GM19240 (cell line): ENCODE results near the gene BBS9.
A peak's percentile ranks its signal among the peaks of the same experiment; 100 is the strongest.

ENCODE experiments used
- DNase-seq: peaks from one replicate; pipeline ENCODE4 v3.0.0; 2011; ENCODE audit warnings: low spot score; ENCODE audit not compliant: insufficient read length

Gene BBS9

DNA sequence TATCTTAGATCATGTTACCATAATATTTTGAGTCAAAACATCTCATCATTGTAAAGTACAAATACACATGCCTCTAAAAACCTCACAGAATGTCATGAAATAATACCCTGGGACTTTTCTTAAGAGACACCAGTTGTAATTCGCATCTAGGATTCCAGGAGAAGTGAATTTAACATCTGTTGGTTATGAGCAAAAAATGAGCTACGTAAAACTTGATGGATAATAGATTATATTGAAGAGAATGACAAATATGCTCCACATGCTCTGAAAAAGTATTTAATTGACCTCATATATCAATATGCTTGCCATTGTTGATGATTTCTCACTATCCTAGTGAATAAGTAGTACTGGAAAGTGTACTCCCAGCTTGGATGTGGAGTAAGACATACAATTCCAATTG lies 227.0 kb downstream of the BBS9 start:
- no peak for DNase-seq

GRCh38 chr7:33357846-33358245 lies 228.5 kb downstream of the BBS9 start:
- no peak for DNase-seq

DNA sequence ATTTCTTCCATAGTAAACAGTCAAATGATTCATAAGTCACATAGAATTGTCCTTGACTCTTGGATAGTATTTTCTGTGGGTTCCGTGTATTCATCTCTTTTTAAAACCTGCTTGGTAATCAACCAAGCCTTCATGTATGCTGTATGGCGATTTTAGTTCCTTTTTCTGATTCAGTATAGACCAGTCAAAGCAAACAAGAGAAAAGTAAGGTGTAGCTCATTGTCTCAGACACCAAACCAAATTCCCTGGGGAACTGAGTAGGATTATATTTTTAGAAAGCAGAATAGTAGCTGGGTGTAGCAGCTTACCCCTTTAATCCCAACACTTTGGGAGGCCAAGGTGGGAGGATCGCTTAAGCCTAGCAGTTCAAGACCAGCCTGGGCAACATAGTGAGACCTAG lies 240.5 kb downstream of the BBS9 start:
- no peak for DNase-seq

DNA sequence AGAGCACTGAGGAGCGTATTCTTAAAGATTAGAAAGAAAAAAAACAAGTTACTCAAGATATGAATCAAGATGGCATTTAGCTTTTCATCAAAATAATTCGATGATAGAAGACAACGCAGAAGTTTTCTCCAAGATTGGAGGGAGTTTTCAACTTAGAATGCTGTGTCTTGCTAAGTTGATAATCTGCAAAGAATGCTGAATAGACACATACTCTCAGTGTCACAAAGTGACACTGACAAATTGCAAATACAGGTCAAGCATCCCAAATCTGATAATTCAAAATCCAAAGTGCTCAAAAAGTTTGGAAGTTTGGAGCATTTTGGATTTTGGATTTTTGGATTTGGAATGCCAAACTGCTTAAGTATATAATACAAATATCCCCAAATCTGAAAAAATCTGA lies 243.8 kb downstream of the BBS9 start:
- no peak for DNase-seq

DNA sequence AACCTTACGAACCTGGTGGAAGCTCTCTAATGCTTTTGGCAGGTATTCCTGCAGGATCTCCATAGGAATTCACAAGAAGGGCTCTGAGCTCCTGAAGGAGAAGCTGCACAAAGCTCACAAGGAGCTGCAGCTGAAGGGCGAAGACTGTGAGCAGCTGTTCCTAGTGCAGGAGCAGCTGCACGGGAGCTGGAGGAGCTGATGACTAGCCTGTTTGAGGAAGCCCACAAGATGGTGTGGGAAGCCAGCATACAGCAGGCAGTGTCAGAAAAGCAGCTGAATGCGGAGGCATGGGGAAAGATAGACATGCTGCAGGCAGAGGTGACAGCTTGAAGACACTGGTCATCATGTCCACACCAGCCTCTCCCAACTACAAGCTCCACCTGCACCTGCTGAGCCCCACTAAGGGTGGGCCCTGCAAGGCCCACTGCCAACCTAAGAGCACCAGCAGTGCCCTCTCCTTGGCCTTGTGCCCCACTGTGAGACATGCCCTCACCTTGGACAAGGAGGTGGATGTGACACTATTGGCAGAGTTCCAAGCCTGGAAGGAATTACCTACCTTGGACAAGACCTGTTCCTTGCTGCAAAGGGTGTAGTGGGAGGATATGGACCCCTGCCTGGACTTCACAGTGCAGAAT lies 250.6 kb downstream of the BBS9 start:
- no peak for DNase-seq

DNA sequence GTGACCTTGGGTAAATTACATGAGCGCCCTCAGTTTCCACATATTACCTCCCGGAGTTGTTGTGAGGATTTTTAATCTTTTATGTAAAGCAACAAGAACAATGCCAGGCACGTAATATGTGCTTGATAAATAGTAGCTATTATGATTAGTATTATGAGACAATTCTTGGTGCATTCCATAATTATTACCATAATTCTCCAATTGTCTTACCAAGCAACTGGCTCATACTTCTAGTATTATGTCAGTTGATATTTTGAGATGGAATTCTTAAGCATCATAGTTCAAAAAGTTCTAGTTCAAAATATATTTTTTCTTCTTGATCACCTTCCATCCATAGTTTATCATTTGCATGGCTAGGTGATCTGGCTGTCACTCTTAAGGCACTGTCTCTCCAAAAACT lies 259.0 kb downstream of the BBS9 start:
- no peak for DNase-seq

DNA sequence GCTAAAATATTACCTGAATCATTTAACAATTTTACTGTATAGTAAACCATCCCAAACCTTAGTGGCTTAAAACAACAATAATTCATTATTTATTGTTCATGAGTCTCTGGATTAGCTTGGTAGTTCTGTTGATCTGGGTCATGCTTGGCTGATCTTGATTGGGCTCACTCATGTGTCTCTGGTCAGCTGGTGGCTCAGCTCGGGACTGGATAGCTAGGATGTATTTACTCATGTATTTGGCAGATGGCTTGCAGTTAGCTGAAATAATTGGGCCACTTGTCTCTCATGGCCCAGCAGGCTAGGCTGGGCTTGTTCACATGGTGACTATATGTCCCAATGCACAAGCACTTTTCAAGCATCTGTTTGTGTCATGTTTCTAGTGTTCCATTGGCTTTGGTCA lies 262.8 kb downstream of the BBS9 start:
- no peak for DNase-seq

- DNase-seq: no peak
These were observed 264.4 kb downstream of the BBS9 start for GRCh38 chr7:33393770-33394169.

- no peak for DNase-seq
These were observed 266.0 kb downstream of the BBS9 start for GRCh38 chr7:33395340-33395739.

- no peak for DNase-seq
These were observed 270.3 kb downstream of the BBS9 start for GRCh38 chr7:33399528-33400213.

DNA sequence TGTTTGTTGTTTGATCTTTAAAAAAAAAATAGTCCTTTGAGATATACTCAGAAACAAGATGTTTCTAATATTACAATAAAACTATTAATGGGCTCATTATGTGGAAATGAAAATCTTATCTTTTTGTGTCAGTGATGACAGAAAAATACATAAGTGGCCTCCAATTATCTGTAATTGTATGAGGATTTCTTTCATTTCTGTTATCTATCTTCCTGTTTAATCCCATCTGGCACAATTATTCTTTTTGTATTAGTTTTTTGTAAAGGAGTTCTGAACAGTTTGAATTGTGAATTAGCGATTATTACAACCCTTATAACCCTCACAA lies 270.8 kb downstream of the BBS9 start:
- no peak for DNase-seq

GRCh38 chr7:33410266-33410665 lies 280.9 kb downstream of the BBS9 start:
- DNase-seq: no peak

GRCh38 chr7:33411020-33411419 lies 281.7 kb downstream of the BBS9 start:
- DNase-seq: no peak

- DNase-seq: no peak
These were observed 283.0 kb downstream of the BBS9 start for GRCh38 chr7:33412331-33412730.

- no peak for DNase-seq
These were observed 288.9 kb downstream of the BBS9 start for GRCh38 chr7:33418251-33418701.

- no peak for DNase-seq
These were observed 291.1 kb downstream of the BBS9 start for GRCh38 chr7:33420311-33420940.

GRCh38 chr7:33421429-33421828 lies 292.1 kb downstream of the BBS9 start:
- no peak for DNase-seq

- DNase-seq: no peak
These were observed 292.8 kb downstream of the BBS9 start for GRCh38 chr7:33422141-33422540.

DNA sequence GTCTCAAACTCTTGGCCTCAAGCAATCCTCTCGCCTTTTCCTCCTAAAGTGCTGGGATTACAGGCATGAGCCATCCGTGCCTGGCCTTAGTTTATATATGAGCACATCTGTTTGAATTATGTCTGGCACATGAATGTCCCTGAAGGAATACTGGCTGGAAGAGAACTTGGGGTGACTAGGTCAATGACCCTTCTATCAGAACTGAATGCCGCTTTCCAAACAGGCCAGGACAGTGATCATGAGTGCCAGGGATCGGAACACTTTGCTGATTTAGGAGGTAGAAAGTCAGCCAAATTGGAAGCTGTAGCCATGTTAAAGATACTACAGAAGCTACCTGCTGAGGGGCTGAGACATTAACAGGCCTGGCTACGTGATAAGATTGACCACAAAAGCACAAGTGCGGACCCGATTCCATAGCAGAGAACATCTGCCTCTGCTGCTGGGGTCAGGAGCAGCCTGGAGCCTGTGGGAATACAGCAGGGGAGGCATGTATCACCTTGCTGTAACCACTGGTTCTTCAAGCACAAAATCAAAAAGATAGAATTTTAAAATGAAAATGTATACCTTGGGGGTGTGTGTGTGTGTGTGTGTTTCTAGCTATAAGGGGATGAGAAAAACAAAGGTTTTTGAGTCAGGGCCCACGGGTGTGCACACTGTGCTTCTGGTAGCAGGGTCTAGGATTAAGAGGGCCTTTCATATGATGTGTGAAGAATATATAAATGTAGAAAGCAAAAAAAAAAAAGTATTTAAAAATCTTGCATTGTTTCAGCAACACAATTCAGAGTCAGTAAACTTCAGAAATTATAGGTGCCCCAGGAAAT lies 293.7 kb downstream of the BBS9 start:
- no peak for DNase-seq

GRCh38 chr7:33423646-33424020 lies 294.3 kb downstream of the BBS9 start:
- DNase-seq: peak; percentile 10

- no peak for DNase-seq
These were observed 296.0 kb downstream of the BBS9 start for GRCh38 chr7:33425395-33425794.
